Measurements from ENCODE around the gene CRYZL1. TPM values are rescaled to one million over a fixed set of nuclear protein-coding genes. Genes with fewer than 3 reads are reported as not detected.

CRYZL1 gene
- total RNA-seq, 1 experiment from 2014 or later = 43.0 TPM

DNA sequence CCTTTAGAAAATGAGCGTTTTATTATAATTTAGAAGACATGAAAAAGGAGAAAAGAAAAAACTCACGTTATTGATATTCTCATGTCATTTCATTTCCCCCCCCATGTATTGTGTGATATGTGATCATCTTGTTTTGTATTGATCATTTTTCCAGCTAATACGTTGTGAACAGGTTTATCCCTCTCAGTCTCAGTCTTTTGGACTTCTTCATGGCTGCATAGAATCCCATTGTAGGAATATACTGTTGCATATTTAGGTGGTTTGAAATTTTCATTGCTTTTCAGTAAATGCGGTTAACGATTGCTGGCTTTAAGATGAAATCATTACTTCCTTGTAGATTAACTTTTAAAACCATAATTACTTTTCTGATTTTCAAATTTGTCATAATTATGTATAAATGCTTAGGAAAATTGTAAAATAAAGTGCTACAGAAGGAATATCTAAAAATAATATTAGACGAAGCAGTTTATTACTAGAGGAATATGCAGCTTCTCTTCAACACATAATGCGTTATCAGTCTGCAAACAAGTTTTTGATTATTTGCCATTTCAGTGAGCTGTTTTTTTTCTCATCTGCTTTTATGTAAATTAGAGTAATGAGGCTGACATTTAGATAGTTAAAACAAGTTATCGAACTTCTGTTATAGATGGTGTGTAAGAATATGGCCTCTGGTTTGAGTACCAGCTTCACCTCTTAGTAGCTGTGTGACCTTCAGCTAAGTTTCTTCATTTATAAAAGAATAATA lies 96.9 kb downstream of the CRYZL1 start:
- no peaks in the 10 kb centered on the region for H3K27me3 ChIP-seq (ENCODE audit: insufficient read depth, low read length)
- H2AFZ ChIP-seq (ENCODE audit: low read depth, low read length, poor library complexity, severe bottlenecking) = no peak overlapping the region
- H3K4me1 ChIP-seq (ENCODE audit: control insufficient read depth in 1 of 2, insufficient read depth in 2 of 2, low read length in 2 of 2) = peaks cover 15 to 19% of the 10 kb centered on the region in 2 experiments
- peak overlapping the region; percentile 92 for H3K4me2 ChIP-seq (ENCODE audit: low read length)
- H3K4me3 ChIP-seq (replicated peaks in 1 of 2; ENCODE audit: low read depth in 1 of 2, low read length in 2 of 2) = peak overlapping the region; percentile 87 to 91
- DNase-seq (ENCODE audit: low read depth, low spot score) (no peak), ATAC-seq (no peak)
- no peaks in the 10 kb centered on the region for H3K9me2 ChIP-seq (ENCODE audit: insufficient read depth)
- CTCF ChIA-PET = no interaction called here
- POLR2A ChIA-PET = interaction anchor here (1.2 kb wide), 1 partner anchor 44 kb away, joined by 3 read pairs; the partner anchor contains the start of gene DONSON
- TF ChIP-seq JUND (IDR thresholded peaks at IDR 0.05) (no peak), SP1 (IDR thresholded peaks at IDR 0.05; ENCODE audit: low read depth) (no peak), POLR2A (IDR thresholded peaks at IDR 0.05; ENCODE audit: borderline replicate concordance, extremely low read depth, insufficient read depth, insufficient read length) (no peak), ZFX (IDR thresholded peaks at IDR 0.05) (no peak)
- TF ChIP-seq, protein P1, sequence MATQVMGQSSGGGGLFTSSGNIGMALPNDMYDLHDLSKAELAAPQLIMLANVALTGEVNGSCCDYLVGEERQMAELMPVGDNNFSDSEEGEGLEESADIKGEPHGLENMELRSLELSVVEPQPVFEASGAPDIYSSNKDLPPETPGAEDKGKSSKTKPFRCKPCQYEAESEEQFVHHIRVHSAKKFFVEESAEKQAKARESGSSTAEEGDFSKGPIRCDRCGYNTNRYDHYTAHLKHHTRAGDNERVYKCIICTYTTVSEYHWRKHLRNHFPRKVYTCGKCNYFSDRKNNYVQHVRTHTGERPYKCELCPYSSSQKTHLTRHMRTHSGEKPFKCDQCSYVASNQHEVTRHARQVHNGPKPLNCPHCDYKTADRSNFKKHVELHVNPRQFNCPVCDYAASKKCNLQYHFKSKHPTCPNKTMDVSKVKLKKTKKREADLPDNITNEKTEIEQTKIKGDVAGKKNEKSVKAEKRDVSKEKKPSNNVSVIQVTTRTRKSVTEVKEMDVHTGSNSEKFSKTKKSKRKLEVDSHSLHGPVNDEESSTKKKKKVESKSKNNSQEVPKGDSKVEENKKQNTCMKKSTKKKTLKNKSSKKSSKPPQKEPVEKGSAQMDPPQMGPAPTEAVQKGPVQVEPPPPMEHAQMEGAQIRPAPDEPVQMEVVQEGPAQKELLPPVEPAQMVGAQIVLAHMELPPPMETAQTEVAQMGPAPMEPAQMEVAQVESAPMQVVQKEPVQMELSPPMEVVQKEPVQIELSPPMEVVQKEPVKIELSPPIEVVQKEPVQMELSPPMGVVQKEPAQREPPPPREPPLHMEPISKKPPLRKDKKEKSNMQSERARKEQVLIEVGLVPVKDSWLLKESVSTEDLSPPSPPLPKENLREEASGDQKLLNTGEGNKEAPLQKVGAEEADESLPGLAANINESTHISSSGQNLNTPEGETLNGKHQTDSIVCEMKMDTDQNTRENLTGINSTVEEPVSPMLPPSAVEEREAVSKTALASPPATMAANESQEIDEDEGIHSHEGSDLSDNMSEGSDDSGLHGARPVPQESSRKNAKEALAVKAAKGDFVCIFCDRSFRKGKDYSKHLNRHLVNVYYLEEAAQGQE (IDR thresholded peaks at IDR 0.05; ENCODE audit: low read depth) = no peak
- TF ChIP-seq, protein P2, sequence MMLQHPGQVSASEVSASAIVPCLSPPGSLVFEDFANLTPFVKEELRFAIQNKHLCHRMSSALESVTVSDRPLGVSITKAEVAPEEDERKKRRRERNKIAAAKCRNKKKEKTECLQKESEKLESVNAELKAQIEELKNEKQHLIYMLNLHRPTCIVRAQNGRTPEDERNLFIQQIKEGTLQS (IDR thresholded peaks at IDR 0.05) = no peak
- TF ChIP-seq, protein P3, sequence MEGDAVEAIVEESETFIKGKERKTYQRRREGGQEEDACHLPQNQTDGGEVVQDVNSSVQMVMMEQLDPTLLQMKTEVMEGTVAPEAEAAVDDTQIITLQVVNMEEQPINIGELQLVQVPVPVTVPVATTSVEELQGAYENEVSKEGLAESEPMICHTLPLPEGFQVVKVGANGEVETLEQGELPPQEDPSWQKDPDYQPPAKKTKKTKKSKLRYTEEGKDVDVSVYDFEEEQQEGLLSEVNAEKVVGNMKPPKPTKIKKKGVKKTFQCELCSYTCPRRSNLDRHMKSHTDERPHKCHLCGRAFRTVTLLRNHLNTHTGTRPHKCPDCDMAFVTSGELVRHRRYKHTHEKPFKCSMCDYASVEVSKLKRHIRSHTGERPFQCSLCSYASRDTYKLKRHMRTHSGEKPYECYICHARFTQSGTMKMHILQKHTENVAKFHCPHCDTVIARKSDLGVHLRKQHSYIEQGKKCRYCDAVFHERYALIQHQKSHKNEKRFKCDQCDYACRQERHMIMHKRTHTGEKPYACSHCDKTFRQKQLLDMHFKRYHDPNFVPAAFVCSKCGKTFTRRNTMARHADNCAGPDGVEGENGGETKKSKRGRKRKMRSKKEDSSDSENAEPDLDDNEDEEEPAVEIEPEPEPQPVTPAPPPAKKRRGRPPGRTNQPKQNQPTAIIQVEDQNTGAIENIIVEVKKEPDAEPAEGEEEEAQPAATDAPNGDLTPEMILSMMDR (IDR thresholded peaks at IDR 0.05 in 2 of 3, conservative IDR thresholded peaks at IDR 0.05 in 1 of 3; ENCODE audit: borderline replicate concordance in 1 of 3, insufficient read depth in 1 of 3, low read depth in 2 of 3, low read length in 2 of 3) = no peak
- TF ChIP-seq, protein P4, sequence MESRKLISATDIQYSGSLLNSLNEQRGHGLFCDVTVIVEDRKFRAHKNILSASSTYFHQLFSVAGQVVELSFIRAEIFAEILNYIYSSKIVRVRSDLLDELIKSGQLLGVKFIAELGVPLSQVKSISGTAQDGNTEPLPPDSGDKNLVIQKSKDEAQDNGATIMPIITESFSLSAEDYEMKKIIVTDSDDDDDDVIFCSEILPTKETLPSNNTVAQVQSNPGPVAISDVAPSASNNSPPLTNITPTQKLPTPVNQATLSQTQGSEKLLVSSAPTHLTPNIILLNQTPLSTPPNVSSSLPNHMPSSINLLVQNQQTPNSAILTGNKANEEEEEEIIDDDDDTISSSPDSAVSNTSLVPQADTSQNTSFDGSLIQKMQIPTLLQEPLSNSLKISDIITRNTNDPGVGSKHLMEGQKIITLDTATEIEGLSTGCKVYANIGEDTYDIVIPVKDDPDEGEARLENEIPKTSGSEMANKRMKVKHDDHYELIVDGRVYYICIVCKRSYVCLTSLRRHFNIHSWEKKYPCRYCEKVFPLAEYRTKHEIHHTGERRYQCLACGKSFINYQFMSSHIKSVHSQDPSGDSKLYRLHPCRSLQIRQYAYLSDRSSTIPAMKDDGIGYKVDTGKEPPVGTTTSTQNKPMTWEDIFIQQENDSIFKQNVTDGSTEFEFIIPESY (IDR thresholded peaks at IDR 0.05; ENCODE audit: extremely low read depth, insufficient replicate concordance, low read length) = no peak
- H3K36me3 ChIP-seq (ENCODE audit: control insufficient read depth in 1 of 2, insufficient read depth in 2 of 2, low read length in 2 of 2) = peaks cover 26 to 40% of the 10 kb centered on the region in 2 experiments
- no TSS peak for BruUV-seq (replicated peaks)
- no peak overlapping the region for H3K27ac ChIP-seq (ENCODE audit: low read depth, low read length)
- no peaks in the 10 kb centered on the region for H3K9me3 ChIP-seq (ENCODE audit: control insufficient read depth in 1 of 2, insufficient read depth in 1 of 2, low read depth in 1 of 2, low read length in 2 of 2)
- peaks cover 44% of the 10 kb centered on the region for H4K20me1 ChIP-seq (ENCODE audit: insufficient read depth)
- intact Hi-C loops (cut with micrococcal nuclease) = loop anchor here (5.0 kb wide), 1 partner anchor 98 kb away; the partner anchor contains the start of genes CRYZL1 and ITSN1
- H3K9ac ChIP-seq (ENCODE audit: low read length) = peak overlapping the region; percentile 89
- H3K79me2 ChIP-seq (ENCODE audit: insufficient read depth, low read length) = peaks cover 90% of the 10 kb centered on the region
- RAD21 ChIA-PET (ENCODE audit: low non-redundant PET in 1 of 2, low total read pairs in 2 of 2, uncharacterized antibody in 2 of 2, unreplicated experiment in 2 of 2) = no interaction called here

Data from HCT116 (cell line).